ENCODE measurements around the gene ABCA12. TPM values are rescaled to one million over a fixed set of nuclear protein-coding genes. Genes with fewer than 3 reads are reported as not detected.

Gene ABCA12
- polyA plus RNA-seq, 2 of the 4 experiments (the other 2 are of a cell fraction): 0.32 to 1.1 TPM

GRCh38 chr2:214966420-214966819 lies 172.0 kb downstream of the ABCA12 start:
- no peak for ATAC-seq
- 76% methylated on average over 5 of the region's 5 CpGs for WGBS (ENCODE audit: missing lambda C conversion rate)
- Histone ChIP-seq H3K4me1 (no peaks in the 10 kb centered on the region), H3K4me3 (no peak overlapping the region), H3K27ac (no peak overlapping the region), H3K4me2 (no peak overlapping the region), H3K9me3 (no peaks in the 10 kb centered on the region)
- no peak for DNase-seq (ENCODE audit: low read depth in 1 of 2, low spot score in 1 of 2)
- ChIA-PET POLR2A (no interaction called here), CTCF (no interaction called here)
- FAIRE-seq: no peak
- no peak for TF ChIP-seq FOSL2 (IDR thresholded peaks at IDR 0.05)
- no peak for TF ChIP-seq FOSL2 (CRISPR knock-in tag; IDR thresholded peaks at IDR 0.05)
- TF ChIP-seq EHF (CRISPR knock-in tag; IDR thresholded peaks at IDR 0.05): no peak
- no peak for TF ChIP-seq ELK1 (IDR thresholded peaks at IDR 0.05; ENCODE audit: low read depth, low read length)
- no peak for TF ChIP-seq BHLHE40 (IDR thresholded peaks at IDR 0.05; ENCODE audit: low read depth, low read length)
- TF ChIP-seq, protein P1, sequence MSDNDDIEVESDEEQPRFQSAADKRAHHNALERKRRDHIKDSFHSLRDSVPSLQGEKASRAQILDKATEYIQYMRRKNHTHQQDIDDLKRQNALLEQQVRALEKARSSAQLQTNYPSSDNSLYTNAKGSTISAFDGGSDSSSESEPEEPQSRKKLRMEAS (IDR thresholded peaks at IDR 0.05): no peak
- no peak for TF ChIP-seq CBX2 (IDR thresholded peaks at IDR 0.05; ENCODE audit: borderline replicate concordance, low read depth)
- no peak for TF ChIP-seq BCL3 (IDR thresholded peaks at IDR 0.05)
- no peak for TF ChIP-seq HES2 (IDR thresholded peaks at IDR 0.05)
- no peak for TF ChIP-seq KDM1A (IDR thresholded peaks at IDR 0.05; ENCODE audit: low read depth)
- TF ChIP-seq POLR2A (IDR thresholded peaks at IDR 0.05; ENCODE audit: low read length): no peak
- TF ChIP-seq, protein P2, sequence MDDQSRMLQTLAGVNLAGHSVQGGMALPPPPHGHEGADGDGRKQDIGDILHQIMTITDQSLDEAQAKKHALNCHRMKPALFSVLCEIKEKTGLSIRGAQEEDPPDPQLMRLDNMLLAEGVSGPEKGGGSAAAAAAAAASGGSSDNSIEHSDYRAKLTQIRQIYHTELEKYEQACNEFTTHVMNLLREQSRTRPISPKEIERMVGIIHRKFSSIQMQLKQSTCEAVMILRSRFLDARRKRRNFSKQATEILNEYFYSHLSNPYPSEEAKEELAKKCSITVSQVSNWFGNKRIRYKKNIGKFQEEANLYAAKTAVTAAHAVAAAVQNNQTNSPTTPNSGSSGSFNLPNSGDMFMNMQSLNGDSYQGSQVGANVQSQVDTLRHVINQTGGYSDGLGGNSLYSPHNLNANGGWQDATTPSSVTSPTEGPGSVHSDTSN (IDR thresholded peaks at IDR 0.05): no peak
- no peak for TF ChIP-seq NPAS2 (CRISPR knock-in tag; IDR thresholded peaks at IDR 0.05; ENCODE audit: borderline replicate concordance)
- TF ChIP-seq RFX5 (IDR thresholded peaks at IDR 0.05): no peak

- DNase-seq (ENCODE audit: low read depth in 1 of 2, low spot score in 1 of 2): no peak
Observed at GRCh38 chr2:214960677-214961076, 177.7 kb downstream of the ABCA12 start.

More at GRCh38 chr2:214960677-214961076, 177.7 kb downstream of the ABCA12 start:
- POLR2A ChIA-PET: no interaction called here
- H3K4me3 ChIP-seq: no peak overlapping the region
- FAIRE-seq (no peak), ATAC-seq (no peak)
- no peak overlapping the region for H3K27ac ChIP-seq
- no peak overlapping the region for H3K4me2 ChIP-seq
- CTCF ChIA-PET: interaction anchor here (1.0 to 1.2 kb wide), 4 partner anchors 15 to 1057 kb away, joined by 3 to 4 read pairs (median 3); no protein-coding TSS in a partner anchor
- peak; percentile 37 to 62 for TF ChIP-seq RAD21 (conservative IDR thresholded peaks at IDR 0.05 in 1 of 2, IDR thresholded peaks at IDR 0.05 in 1 of 2)
- TF ChIP-seq RCOR1 (IDR thresholded peaks at IDR 0.05; ENCODE audit: low read depth, low read length): no peak
- no peak for TF ChIP-seq HEYL (CRISPR knock-in tag; IDR thresholded peaks at IDR 0.05)
- TF ChIP-seq, protein P3, sequence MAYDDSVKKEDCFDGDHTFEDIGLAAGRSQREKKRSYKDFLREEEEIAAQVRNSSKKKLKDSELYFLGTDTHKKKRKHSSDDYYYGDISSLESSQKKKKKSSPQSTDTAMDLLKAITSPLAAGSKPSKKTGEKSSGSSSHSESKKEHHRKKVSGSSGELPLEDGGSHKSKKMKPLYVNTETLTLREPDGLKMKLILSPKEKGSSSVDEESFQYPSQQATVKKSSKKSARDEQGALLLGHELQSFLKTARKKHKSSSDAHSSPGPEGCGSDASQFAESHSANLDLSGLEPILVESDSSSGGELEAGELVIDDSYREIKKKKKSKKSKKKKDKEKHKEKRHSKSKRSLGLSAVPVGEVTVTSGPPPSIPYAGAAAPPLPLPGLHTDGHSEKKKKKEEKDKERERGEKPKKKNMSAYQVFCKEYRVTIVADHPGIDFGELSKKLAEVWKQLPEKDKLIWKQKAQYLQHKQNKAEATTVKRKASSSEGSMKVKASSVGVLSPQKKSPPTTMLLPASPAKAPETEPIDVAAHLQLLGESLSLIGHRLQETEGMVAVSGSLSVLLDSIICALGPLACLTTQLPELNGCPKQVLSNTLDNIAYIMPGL (CRISPR knock-in tag; IDR thresholded peaks at IDR 0.05; ENCODE audit: borderline replicate concordance): no peak
- no peak for TF ChIP-seq NPAS2 (CRISPR knock-in tag; IDR thresholded peaks at IDR 0.05; ENCODE audit: borderline replicate concordance)
- TF ChIP-seq POLR2A (IDR thresholded peaks at IDR 0.05; ENCODE audit: low read length): no peak
- TF ChIP-seq, protein P4, sequence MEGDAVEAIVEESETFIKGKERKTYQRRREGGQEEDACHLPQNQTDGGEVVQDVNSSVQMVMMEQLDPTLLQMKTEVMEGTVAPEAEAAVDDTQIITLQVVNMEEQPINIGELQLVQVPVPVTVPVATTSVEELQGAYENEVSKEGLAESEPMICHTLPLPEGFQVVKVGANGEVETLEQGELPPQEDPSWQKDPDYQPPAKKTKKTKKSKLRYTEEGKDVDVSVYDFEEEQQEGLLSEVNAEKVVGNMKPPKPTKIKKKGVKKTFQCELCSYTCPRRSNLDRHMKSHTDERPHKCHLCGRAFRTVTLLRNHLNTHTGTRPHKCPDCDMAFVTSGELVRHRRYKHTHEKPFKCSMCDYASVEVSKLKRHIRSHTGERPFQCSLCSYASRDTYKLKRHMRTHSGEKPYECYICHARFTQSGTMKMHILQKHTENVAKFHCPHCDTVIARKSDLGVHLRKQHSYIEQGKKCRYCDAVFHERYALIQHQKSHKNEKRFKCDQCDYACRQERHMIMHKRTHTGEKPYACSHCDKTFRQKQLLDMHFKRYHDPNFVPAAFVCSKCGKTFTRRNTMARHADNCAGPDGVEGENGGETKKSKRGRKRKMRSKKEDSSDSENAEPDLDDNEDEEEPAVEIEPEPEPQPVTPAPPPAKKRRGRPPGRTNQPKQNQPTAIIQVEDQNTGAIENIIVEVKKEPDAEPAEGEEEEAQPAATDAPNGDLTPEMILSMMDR (IDR thresholded peaks at IDR 0.05): peak; percentile 41
- no peak for TF ChIP-seq PHF8 (IDR thresholded peaks at IDR 0.05; ENCODE audit: borderline replicate concordance, low read depth)
- TF ChIP-seq SMC3 (IDR thresholded peaks at IDR 0.05): peak; percentile 51
- TF ChIP-seq RNF2 (IDR thresholded peaks at IDR 0.05; ENCODE audit: borderline replicate concordance, low read depth): no peak
- TF ChIP-seq TP53 (CRISPR knock-in tag; IDR thresholded peaks at IDR 0.05): no peak
- TF ChIP-seq FOXS1 (CRISPR knock-in tag; IDR thresholded peaks at IDR 0.05): no peak
- TF ChIP-seq USF2 (IDR thresholded peaks at IDR 0.05): no peak
- H3K9me3 ChIP-seq: no peaks in the 10 kb centered on the region
- H3K4me1 ChIP-seq: no peaks in the 10 kb centered on the region
